GM19099 (cell line): ENCODE measurements around the gene CALHM2.

Experiments
- POLR2A ChIP-seq: IDR thresholded peaks from 3 replicates; pipeline ENCODE4 v1.6.1; 2011; ENCODE audit warnings: low read depth; ENCODE audit not compliant: insufficient read length; ENCODE audit errors: extremely low read depth

CALHM2 gene

DNA sequence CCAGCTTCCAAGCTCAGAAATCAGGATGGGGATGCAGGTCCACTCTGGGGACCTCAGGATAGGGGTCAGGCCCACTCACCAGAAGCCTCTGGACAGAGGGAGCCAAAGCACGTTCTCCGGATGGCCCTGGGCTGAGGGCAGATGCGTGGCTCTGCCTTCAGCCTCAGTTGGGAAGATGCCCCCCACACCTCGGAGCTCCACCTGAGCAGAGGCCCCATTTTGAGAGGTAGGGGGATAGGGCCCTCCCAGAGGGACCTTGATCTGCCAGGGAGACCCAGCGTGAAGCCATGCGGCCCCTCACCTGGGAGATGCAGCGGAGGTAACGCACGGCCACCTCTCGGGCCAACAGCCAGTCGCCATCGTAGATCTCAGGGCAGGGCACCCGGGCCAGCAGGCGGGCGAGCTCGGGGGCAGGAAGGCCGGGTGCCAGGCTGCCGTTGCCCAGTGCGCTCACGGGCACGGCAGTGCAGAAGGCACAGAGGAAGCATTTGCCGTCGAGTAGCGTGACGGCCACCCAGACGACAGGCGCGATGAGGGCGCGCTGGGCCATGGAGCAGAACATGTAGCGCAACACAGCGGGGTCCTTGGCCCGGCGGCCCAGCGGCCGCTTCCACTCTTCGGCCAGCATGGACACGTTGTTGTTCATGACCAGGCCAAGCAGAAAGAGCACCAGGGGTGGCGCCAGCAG, 5.9 kb upstream of the CALHM2 start:
- no peak for TF ChIP-seq POLR2A

GRCh38 chr10:103457176-103457712, 5.1 kb upstream of the CALHM2 start:
- TF ChIP-seq POLR2A = no peak

DNA sequence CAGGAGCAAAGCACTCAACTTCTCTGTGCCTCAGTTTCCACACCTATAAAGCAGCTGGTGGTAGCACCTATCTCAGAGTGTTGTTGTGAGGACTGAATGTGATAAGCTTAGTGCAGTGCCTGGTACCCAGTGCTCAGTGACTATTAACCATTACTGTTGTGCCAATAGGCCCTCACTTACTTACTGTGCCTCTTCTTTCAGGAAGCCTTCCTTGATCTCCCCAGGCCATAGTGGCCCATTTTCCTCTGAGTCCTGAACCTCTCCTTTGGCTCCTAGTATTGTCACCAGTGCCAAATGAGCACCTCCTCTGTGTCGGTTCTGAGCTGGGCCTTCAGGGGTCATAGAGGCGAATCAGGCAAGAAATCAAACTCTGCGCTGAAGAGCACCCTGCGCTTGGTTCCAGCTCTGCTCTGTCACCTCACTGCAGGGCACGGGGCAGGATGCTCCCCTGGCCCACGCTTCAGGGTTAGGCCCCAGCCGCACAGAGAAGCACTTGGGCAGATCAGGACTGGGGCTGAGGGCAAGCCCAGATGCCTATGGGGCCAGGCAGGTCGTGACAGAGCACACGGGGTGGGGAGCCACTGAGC, 4.0 kb upstream of the CALHM2 start:
- no peak for TF ChIP-seq POLR2A

- no peak for TF ChIP-seq POLR2A
Measured at GRCh38 chr10:103455235-103455634, 3.1 kb upstream of the CALHM2 start.

GRCh38 chr10:103454026-103454425, 1.9 kb upstream of the CALHM2 start:
- no peak for TF ChIP-seq POLR2A

GRCh38 chr10:103452506-103453230, 498 bp upstream of the CALHM2 start:
- no peak for TF ChIP-seq POLR2A

GRCh38 chr10:103451091-103451813, 918 bp downstream of the CALHM2 start:
- peak; percentile 50 for TF ChIP-seq POLR2A

GRCh38 chr10:103450201-103450695, 1.9 kb downstream of the CALHM2 start:
- no peak for TF ChIP-seq POLR2A

DNA sequence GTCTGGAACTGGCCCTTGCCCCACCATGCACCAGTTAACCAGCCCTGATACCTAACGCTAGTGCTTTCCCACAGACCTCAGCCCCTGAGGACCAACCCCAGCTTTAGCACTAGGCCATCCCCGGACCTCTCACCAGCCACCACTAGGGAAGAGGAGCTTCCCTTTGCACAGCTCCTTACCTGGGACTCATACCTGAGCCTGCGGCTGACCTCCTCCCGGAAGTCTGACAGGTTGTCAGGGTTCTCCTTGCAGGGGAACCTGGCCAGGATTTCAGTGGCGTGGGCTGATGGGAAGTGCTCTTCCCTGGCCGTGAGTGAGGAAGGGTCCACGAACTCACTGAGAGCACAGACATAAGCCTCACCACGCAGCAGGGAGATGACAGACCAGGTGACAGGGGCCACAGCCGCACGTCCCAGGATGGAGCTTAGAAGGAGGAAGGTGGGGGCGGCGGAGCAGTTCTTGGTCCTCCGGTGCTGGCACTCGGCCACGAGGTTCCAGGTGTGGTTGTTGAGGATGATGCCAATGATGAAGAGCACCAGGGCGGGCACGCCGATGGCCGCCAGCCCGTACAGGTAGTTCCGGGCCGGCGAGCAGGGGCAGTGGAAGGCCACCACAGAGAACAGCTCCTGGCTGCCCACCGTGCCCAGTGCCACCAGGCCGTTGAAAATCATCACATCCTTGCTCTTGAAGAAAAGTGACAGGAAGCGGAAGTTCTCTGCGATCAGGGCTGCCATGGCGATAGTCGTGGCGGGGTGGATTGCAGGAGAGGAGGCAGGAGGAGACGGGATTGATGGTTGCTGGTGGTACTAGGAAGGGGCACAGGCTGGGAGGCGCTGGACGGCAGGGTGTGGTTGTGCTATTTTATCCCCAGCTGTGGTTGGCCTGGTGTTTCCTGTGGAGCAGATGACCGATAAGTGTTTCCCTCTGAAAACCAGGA, 2.7 kb downstream of the CALHM2 start:
- no peak for TF ChIP-seq POLR2A

DNA sequence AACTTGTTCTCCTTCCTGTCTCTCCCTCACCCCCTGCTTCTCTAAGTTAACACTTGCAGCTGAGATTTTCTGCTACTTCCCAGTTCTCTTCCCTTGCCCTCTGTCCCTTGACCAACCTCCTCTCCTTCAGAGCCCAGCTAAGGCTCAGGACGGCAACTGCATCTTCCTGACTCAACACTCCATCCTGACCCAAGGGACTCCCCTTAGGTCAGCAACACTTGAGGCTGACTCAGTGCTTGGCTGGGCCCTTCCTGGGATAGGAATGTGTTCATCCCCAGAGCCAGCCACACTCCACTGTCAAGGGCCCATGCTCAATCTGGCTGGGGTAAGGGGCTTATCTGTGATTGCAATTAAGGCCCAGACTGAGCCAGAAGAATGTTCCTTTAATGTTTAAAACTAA, 3.4 kb downstream of the CALHM2 start:
- no peak for TF ChIP-seq POLR2A

GRCh38 chr10:103447187-103447586, 5.0 kb downstream of the CALHM2 start:
- TF ChIP-seq POLR2A = no peak

DNA sequence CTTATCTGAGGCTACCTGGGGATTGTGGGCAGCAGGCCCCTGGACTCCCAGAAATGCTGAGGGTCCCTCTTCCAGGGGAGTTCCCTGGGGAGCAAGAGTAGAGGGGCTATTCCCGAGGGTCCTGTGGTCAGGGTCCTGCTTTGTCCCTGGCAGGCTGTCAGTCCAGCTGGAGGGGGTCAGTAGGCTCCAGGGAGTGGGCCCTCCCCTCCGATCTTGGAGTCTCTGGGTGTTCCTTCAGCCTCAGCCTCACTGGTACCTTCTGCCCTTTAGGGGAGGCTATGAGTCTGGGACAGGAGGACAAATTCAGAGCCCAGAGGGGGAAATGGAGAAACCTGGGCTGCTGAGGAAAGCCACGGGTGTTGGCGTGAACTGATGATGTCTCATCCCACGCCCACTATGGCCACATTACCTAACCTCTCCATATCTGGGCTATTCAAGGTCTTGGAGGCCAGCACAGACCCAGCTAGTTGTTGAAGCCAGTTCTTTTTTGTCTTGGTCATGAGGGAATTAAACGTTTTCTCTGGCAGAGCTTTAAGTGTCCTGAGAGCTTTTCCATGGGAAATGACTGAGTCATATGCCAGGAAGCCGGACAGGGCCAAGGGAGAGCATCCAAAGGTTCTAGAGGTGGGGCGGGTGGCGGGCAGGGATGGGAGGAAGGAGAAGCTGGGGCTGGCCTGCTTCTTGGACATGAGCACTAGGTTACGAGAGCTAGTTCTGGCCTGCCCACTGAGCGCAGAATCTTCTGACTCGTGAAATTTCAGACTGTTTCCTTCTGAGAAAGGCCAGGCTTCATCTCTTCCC, 6.2 kb downstream of the CALHM2 start:
- no peak for TF ChIP-seq POLR2A

DNA sequence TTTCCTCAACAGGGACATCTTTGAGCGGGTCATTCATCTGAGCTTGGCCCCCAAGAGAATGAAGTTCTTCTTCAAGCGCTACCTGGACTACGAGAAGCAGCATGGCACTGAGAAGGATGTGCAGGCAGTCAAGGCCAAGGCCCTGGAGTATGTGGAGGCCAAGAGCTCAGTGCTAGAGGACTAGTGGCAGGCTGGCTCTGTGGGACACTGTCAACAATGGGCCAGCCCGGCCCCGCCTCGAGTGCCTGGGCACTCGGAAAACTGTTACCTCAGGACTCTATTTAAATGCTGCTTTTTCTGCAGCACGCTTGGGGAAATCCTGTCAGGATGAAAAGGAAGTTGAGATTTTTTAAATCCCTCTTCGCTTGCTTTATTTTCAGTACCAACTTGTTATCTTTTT, 6.8 kb downstream of the CALHM2 start:
- no peak for TF ChIP-seq POLR2A
